Panc1 (cell line): Measurements from ENCODE around the gene PSMA6.

ENCODE experiments used
- POLR2AphosphoS5 ChIP-seq: IDR thresholded peaks from 2 replicates; pipeline ENCODE4 v1.6.1; 2012; ENCODE audit warnings: mild to moderate bottlenecking, low read depth, low read length, moderate library complexity
- SIN3A ChIP-seq: IDR thresholded peaks from 2 replicates; pipeline ENCODE4 v1.6.1; 2012; ENCODE audit warnings: low read depth, mild to moderate bottlenecking, low read length, moderate library complexity, borderline replicate concordance; ENCODE audit not compliant: insufficient read depth
- TCF7L2 ChIP-seq: IDR thresholded peaks from 2 replicates; pipeline ENCODE4 v1.6.1; 2011; ENCODE audit warnings: mild to moderate bottlenecking, low read depth, low read length, inconsistent platforms
- TF ChIP-seq, protein P1 (sequence below): fragments of 450-650 bp; IDR thresholded peaks from 2 replicates; pipeline ENCODE4 v1.5.1; 2017; ENCODE audit warnings: mild to moderate bottlenecking
- TF ChIP-seq, protein P2 (sequence below), 2 experiments: IDR thresholded peaks; 2 replicates each; pipeline ENCODE4 v1.6.1; 2011 to 2012; ENCODE audit warnings: low read depth in 2 of 2, control low read depth in 1 of 2, low read length in 1 of 2, mild to moderate bottlenecking in 1 of 2, moderate library complexity in 1 of 2; ENCODE audit not compliant: insufficient read depth in 1 of 2

DNA sequence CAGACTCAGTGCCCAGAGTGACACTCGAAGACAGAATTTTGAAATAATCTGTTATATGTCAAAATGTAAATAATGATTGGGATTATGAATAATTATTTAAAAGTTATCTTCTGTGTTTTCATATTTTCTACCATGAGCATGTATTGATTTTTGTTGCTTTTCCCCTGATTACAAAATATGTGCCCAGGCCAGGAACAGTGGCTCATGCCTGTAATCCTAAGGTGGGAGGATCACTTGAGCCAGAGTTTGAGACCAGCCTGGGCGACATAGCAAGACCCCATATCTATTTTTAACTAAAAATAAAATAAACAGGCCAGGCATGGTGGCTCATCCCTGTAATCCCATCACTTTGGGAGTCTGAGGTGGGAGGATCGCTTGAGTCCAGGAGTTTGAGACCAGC is 13.5 kb downstream of the PSMA6 start:
- TF ChIP-seq SIN3A (no peak), POLR2AphosphoS5 (no peak), TCF7L2 (no peak)
- TF ChIP-seq, protein P1, sequence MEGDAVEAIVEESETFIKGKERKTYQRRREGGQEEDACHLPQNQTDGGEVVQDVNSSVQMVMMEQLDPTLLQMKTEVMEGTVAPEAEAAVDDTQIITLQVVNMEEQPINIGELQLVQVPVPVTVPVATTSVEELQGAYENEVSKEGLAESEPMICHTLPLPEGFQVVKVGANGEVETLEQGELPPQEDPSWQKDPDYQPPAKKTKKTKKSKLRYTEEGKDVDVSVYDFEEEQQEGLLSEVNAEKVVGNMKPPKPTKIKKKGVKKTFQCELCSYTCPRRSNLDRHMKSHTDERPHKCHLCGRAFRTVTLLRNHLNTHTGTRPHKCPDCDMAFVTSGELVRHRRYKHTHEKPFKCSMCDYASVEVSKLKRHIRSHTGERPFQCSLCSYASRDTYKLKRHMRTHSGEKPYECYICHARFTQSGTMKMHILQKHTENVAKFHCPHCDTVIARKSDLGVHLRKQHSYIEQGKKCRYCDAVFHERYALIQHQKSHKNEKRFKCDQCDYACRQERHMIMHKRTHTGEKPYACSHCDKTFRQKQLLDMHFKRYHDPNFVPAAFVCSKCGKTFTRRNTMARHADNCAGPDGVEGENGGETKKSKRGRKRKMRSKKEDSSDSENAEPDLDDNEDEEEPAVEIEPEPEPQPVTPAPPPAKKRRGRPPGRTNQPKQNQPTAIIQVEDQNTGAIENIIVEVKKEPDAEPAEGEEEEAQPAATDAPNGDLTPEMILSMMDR = no peak
- TF ChIP-seq, protein P2, sequence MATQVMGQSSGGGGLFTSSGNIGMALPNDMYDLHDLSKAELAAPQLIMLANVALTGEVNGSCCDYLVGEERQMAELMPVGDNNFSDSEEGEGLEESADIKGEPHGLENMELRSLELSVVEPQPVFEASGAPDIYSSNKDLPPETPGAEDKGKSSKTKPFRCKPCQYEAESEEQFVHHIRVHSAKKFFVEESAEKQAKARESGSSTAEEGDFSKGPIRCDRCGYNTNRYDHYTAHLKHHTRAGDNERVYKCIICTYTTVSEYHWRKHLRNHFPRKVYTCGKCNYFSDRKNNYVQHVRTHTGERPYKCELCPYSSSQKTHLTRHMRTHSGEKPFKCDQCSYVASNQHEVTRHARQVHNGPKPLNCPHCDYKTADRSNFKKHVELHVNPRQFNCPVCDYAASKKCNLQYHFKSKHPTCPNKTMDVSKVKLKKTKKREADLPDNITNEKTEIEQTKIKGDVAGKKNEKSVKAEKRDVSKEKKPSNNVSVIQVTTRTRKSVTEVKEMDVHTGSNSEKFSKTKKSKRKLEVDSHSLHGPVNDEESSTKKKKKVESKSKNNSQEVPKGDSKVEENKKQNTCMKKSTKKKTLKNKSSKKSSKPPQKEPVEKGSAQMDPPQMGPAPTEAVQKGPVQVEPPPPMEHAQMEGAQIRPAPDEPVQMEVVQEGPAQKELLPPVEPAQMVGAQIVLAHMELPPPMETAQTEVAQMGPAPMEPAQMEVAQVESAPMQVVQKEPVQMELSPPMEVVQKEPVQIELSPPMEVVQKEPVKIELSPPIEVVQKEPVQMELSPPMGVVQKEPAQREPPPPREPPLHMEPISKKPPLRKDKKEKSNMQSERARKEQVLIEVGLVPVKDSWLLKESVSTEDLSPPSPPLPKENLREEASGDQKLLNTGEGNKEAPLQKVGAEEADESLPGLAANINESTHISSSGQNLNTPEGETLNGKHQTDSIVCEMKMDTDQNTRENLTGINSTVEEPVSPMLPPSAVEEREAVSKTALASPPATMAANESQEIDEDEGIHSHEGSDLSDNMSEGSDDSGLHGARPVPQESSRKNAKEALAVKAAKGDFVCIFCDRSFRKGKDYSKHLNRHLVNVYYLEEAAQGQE (IDR thresholded peaks at IDR 0.05; ENCODE audit: insufficient read depth in 1 of 2, low read depth in 2 of 2, low read length in 1 of 2) = no peak
